Adipose tissue (tissue), 3 donors: ENCODE data around the gene RPL18A. TPM values are rescaled to one million over a fixed set of nuclear protein-coding genes. Genes with fewer than 3 reads are reported as not detected.

Source experiments
- H3K27ac ChIP-seq: one replicate; pipeline ENCODE4 v1.5.1; 2013; ENCODE audit warnings: low read depth, low read length
- WGBS, 3 donors: extraction: QIAGEN DNeasy Blood & Tissue Kit; methylation state at CpG; one replicate each; pipeline ENCODE4 v1.1.7; 2013; 5-methylcytosine and 5-hydroxymethylcytosine counted together
- polyA plus RNA-seq, 3 donors: library from polyadenylated mRNA; stranded (reverse); fragments of 200-250 nt; gene quantifications; one replicate each; pipeline ENCODE4 v1.2.3, GENCODE V29; 2013
- donor health status: healthy with polysubstance abuse.
- donor health status: Bipolar disorder and iron deficiency.
- donor health status: healthy.

Gene RPL18A
- polyA plus RNA-seq, result 1,000 to 10,000 TPM; 2,749 to 3,693 (median 2,955) TPM

DNA sequence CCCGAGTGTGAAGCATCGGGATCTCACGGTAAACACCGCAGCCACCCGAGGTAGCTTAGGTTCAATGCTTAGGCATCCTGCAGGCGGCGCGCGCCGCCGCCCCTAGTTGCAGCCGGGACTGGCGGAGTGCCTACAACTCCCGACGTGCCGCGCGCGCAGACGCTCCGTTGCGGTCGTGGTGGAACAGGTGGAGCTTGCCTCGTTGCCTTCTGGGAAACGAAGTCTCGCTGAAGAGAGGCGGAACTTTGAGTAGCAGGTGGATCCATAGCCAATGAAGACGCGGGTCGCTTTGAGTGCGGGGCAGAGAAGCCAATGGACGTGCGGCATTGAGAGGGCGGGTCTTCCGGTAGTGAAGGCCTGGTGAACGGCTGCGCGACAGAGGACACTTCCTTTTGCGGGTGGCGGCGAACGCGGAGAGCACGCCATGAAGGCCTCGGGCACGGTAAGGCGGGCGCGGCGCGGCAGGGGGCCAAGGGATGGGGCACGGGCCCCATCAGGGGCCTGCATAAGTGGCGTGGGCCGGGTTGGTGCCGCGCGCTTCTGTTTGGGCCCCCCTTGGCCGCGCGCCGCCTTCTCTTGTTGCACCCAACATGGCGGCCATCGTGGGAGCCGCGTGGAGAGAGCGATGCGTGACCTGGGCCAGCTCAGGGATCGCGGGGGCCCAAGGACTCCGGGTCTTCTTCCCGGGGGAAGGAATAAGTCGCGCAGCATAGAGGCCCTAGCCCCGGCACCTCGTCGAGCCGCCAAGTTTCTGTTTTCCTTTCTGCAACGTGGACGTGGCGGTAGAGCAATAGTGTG lies at the start of gene RPL18A:
TSS of gene RPL18A (plus strand) at position 378 of the 798 bp plus-strand sequence. CDS start at position 425, 47 bp downstream.
- 0 to 1% (median 0%) methylated on average over 75 to 80 of the region's 80 CpGs for WGBS, 3 donors
- H3K27ac ChIP-seq, result peak within 1 kb of the TSS; percentile 79

DNA sequence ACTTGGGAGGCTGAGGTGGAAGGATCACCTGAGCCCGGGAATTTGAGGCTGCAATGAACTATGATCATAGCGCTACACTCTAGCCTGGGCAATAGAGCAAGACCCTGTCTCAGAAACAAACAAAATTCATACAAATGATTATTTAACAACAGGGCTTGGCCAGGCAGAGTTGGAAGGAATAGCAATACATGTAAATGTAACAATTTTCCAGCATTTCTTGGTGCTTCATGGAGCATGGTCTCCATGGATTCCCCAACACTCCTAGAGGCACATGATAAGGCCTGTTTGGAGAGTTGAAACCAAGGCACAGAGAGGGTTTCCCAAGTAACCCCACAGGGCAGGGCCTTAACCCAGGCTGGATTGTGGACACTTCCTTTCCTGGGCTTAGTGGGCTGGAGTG lies 48.6 kb upstream of the RPL18A start:
- no peak overlapping the region for H3K27ac ChIP-seq
- 95 to 97% (median 96%) methylated on average over 2 of the region's 2 CpGs for WGBS, 3 donors

DNA sequence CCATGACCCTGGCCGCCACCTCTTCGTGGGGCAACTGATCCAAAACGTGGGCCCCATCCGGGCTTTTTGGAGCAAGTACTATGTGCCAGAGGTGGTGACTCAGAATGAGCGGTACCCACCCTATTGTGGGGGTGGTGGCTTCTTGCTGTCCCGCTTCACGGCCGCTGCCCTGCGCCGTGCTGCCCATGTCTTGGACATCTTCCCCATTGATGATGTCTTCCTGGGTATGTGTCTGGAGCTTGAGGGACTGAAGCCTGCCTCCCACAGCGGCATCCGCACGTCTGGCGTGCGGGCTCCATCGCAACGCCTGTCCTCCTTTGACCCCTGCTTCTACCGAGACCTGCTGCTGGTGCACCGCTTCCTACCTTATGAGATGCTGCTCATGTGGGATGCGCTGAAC lies 48.0 kb upstream of the RPL18A start:
- 88 to 90% (median 89%) methylated on average over 20 of the region's 20 CpGs for WGBS, 3 donors
- H3K27ac ChIP-seq, result no peak overlapping the region

- WGBS, 3 donors, result 55 to 83% (median 80%) methylated on average over 5 of the region's 5 CpGs
- no peak overlapping the region for H3K27ac ChIP-seq
These were observed 47.6 kb upstream of the RPL18A start for GRCh38 chr19:17812099-17812498.

- WGBS, 3 donors, result 75 to 85% (median 77%) methylated on average over 12 to 13 of the region's 13 CpGs
- H3K27ac ChIP-seq, result no peak overlapping the region
These were observed 41.9 kb upstream of the RPL18A start for GRCh38 chr19:17817668-17818363.

GRCh38 chr19:17821190-17821589 lies 38.5 kb upstream of the RPL18A start, which contains the start of gene INSL3:
Gene INSL3 (minus strand): TSS chr19:17821519. CDS start chr19:17821506, 13 bp downstream.
- H3K27ac ChIP-seq, result no peak within 1 kb of the TSS
- WGBS, 3 donors, result 64 to 76% (median 65%) methylated on average over 34 of the region's 34 CpGs

DNA sequence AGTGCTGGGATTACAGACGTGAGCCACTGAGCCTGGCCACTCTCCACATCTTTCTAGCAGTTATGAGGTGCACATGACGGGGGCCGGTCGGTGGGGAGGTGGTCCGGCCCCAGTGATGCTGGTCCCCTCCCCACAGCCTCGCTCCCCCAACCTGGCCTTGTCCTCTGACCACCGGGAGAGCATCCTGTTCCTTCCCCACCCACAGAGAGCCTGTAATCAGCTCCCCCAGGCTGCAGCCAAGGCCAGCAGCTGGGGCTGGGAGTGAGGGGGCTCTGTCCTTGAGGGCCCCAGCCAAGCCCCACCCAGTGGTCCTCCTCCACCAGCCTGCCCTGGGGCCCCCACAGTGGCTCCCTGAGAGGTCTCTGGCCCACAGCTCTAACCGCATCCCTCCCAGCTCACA lies 35.4 kb upstream of the RPL18A start:
- WGBS, 3 donors, result 50 to 71% (median 58%) methylated on average over 8 of the region's 8 CpGs
- H3K27ac ChIP-seq, result no peak overlapping the region

- H3K27ac ChIP-seq, result no peak overlapping the region
- 69 to 95% (median 89%) methylated on average over 13 of the region's 13 CpGs for WGBS, 3 donors
These were observed 33.1 kb upstream of the RPL18A start for GRCh38 chr19:17826508-17827056.

GRCh38 chr19:17829855-17830566 lies 29.7 kb upstream of the RPL18A start:
- H3K27ac ChIP-seq, result no peak overlapping the region
- WGBS, 3 donors, result 14 to 49% (median 45%) methylated on average over 29 of the region's 29 CpGs

- no peak overlapping the region for H3K27ac ChIP-seq
- 8 to 56% (median 47%) methylated on average over 47 to 50 of the region's 50 CpGs for whole genome bisulfite sequencing, 3 donors
These were observed 28.9 kb upstream of the RPL18A start for GRCh38 chr19:17830567-17831418.

- 22 to 76% (median 66%) methylated on average over 25 of the region's 25 CpGs for WGBS, 3 donors
- no peak overlapping the region for H3K27ac ChIP-seq
These were observed 28.3 kb upstream of the RPL18A start for GRCh38 chr19:17831419-17831888.

DNA sequence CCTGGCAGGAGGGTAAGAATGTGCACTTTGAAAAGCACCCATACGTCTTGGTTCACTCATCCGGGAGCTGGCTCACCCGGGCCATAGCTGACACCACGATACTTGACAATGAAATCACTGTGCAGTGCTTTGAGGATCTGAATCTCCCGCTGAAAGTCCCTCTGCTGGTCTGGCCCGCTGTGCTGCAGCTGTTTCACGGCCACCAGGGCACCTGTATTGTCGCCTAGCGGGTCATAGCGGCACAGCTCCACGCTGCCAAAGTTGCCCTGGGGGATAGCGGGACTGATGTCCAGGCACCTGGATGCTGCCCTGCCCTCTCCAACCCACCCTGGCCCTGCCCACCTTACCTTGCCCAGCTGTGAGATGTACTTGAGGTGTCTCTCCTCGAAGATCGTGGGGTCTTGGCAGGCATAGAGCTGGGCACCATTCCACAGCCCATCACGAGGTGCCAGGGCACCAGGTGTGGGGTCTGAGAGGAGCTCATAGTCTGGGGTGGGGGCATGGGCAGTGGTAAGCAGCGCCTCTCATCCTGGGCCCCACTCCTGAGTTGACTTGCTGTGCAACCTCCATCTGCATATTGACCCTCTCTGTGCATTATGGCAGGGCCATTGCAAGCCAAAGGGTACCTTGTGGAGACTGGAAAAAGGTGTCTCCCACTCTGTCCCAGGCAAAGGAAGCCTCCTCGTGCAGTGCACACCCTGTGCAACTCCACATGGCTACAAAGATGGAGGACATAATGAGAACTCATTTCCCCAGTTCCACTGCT lies 27.1 kb upstream of the RPL18A start:
- 84 to 93% (median 89%) methylated on average over 17 of the region's 17 CpGs for WGBS, 3 donors
- no peak overlapping the region for H3K27ac ChIP-seq

DNA sequence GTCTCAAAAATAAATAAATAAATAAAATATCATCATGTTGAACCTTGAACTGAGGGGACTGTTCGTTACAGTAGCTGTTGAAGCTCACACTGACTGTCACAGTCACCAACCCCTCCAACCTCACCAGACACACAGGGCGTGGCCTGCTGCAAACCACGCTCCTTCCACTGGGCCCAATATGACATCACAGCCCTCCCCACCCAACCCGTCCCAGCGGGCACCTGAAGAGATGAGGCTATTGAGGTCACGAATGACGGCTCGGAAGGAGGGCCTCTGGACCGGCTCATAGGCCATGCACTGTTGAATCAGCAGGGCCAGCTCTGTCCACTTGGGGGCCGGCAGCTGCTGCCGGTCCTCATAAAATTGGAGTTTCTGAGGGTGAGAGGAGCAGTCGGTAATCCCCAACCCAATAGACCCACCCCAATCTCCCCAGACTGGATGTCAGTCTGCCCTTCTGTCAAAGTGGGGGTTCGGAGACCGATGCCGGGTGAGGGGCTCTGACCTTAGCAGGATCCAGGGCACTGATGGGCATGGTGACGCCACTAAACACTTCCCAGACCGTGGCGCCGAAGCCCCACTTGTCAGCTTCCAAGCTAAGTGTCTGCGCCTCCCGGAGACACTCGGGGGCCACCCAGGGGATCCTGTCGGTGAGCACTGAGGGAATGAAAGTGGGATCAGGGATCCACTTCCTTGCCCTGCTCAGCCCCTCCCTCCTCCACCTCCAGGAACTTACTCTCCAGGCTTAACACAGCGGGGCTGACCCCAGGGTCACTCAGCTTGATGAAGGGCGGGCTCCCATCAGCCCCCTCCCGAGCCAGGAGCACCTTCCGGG lies 25.1 kb upstream of the RPL18A start:
- no peak overlapping the region for H3K27ac ChIP-seq
- WGBS, 3 donors, result 67 to 88% (median 85%) methylated on average over 27 of the region's 27 CpGs

- H3K27ac ChIP-seq, result no peak overlapping the region
- 65 to 85% (median 74%) methylated on average over 8 of the region's 8 CpGs for WGBS, 3 donors
These were observed 24.3 kb upstream of the RPL18A start for GRCh38 chr19:17835182-17836006.

GRCh38 chr19:17836530-17836929 lies 23.2 kb upstream of the RPL18A start:
- no peak overlapping the region for H3K27ac ChIP-seq
- 43 to 85% (median 83%) methylated on average over 4 of the region's 4 CpGs for WGBS, 3 donors
